Activated CD8-positive, alpha-beta memory T cell treated with anti-CD3 and anti-CD28 coated beads, Interleukin-2, amount 50 U/mL, for 24 hours (primary cell): Measurements from ENCODE around the gene KCTD8.

Source experiments
- DNase-seq: peaks from one replicate; pipeline ENCODE4 v3.0.0-alpha.2; 2020; ENCODE audit errors: extremely low read depth

The KCTD8 gene

GRCh38 chr4:44162538-44163270 lies 285.9 kb downstream of the KCTD8 start:
- no peak for DNase-seq

DNA sequence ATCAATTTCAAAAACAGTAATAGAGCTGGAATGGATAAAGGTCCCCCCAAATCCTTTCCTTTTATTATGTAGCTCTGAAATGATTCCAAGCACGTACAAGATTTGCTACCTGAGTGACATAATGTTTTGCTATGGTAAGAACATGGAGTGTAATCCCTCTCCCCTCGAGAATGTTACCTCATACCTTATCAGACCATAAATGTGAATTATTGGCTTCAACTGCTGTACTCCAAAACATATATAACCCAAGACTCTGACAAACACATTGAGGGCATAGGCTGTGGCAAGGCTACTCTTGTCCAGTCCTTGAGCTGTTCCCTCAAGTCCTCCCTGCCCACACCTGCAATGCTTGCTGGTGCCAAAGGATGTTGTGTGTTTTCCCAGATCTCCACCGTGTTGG lies 286.9 kb downstream of the KCTD8 start:
- DNase-seq, result no peak

DNA sequence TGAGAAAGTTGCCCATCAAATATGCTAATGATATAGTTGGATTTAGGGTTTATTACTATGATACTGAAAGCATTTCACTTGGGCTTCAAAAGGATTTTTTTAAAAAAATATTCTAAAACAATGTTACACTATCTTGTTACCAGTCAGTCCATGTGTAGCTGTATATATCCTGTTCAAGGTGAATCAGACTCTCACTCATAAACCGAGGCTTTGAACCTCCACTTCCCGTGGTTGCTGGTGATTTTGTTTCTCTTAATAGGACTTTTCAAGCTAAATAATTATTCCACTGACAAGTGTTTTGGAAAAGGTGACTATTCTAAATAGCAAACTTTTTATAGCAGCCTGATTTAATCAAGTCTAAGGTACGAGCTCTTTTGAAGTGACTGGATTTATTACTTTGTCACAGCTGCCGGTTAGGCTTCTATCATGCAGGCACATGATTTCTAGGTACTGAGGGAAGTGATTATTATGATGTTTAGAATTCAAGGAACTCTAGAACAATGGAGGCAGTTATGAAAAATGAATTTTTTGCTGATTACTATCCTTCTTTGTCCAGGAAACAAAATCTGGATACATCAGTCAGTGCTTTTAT lies 287.7 kb downstream of the KCTD8 start:
- DNase-seq, result no peak

- no peak for DNase-seq
These were observed 288.6 kb downstream of the KCTD8 start for GRCh38 chr4:44159991-44160390.

- no peak for DNase-seq
These were observed 290.9 kb downstream of the KCTD8 start for GRCh38 chr4:44157611-44158277.

- no peak for DNase-seq
These were observed 298.5 kb downstream of the KCTD8 start for GRCh38 chr4:44150091-44150576.

DNA sequence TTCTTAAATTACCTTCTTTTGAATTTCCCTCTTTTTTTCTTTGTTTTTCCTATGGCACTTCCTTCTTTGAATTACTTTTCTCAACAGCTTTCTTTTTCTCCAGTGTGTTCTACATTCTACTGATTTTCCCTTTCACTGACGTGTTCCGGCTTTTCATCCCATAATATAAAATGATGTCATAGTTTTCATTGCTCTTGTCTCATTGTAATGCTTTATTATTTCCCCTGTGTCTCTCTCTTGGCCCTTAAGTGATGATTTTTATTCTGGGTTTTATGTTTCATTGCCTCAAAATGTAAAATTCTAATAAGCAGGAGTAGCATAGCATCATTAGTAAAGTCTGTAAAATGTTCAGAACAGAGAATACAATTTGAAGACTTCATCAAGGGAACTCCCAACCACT lies 299.3 kb downstream of the KCTD8 start:
- no peak for DNase-seq

GRCh38 chr4:44147571-44148075 lies 301.0 kb downstream of the KCTD8 start:
- no peak for DNase-seq

GRCh38 chr4:44146516-44146915 lies 302.1 kb downstream of the KCTD8 start:
- DNase-seq, result no peak

DNA sequence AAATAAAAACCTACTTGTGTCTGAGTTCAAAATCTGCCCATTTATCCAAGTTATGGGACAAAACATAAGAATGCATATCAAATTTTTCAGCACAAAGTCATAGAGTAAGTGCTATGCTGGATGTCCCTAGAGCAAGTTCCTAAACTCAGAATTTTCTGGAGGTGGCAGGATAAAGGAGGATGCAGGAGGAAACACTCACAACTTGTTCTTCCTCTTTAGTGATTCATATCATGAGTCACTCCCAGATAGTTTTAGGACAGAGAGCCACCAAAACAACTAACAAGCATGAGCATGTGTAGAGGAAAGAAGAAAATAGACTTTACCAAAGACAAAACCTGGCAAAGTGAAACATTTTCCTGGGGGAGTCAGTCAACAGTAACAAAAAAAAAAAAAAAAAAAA lies 302.7 kb downstream of the KCTD8 start:
- DNase-seq, result no peak

DNA sequence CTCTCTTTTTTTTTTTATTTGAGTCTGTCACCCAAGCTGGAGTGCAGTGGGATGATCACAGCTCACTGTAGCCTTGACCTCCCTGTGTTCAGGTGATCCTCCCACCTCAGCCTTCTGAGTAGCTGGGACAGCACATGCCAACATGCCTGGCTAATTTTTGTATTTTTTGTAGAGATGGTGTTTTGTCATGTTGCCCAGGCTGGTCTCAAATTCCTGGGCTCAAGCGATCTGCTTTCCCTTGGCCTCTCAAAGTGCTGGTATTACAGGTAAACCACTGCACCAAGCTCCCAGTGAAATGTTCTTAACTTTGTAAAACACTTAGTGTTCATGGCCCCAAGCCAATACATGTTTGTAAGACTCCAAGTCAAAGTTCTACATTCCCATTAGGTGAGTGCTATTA lies 316.1 kb downstream of the KCTD8 start:
- no peak for DNase-seq
